ENCODE data around the gene PLEKHA4. TPM values are rescaled to one million over a fixed set of nuclear protein-coding genes. Genes with fewer than 3 reads are reported as not detected.

The PLEKHA4 gene
- total and polyA plus RNA-seq, 9 of the 15 experiments (the other 6 are each of a cell fraction or from before 2014, with no cell fraction given) = 0.07 to 30.8 (median 11.4) TPM

DNA sequence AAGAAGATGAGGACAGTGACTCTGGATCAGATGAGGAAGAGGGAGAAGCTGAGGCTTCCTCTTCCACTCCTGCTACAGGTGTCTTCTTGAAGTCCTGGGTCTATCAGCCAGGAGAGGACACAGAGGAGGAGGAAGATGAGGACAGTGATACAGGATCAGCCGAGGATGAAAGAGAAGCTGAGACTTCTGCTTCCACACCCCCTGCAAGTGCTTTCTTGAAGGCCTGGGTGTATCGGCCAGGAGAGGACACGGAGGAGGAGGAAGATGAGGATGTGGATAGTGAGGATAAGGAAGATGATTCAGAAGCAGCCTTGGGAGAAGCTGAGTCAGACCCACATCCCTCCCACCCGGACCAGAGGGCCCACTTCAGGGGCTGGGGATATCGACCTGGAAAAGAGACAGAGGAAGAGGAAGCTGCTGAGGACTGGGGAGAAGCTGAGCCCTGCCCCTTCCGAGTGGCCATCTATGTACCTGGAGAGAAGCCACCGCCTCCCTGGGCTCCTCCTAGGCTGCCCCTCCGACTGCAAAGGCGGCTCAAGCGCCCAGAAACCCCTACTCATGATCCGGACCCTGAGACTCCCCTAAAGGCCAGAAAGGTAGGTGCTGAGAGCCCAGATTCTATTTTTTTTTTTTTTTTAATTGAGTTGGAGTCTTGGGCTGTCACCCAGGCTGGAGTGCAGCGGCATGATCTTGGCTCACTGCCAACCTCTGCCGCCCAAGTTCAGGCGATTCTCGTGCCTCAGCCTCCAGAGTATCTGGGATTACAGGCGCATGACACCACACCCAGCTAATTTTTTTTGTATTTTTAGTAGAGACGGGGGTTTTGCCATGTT, 6.1 kb upstream of the PLEKHA4 start (continued):
- TF ChIP-seq, protein P1, sequence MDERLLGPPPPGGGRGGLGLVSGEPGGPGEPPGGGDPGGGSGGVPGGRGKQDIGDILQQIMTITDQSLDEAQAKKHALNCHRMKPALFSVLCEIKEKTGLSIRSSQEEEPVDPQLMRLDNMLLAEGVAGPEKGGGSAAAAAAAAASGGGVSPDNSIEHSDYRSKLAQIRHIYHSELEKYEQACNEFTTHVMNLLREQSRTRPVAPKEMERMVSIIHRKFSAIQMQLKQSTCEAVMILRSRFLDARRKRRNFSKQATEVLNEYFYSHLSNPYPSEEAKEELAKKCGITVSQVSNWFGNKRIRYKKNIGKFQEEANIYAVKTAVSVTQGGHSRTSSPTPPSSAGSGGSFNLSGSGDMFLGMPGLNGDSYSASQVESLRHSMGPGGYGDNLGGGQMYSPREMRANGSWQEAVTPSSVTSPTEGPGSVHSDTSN (CRISPR knock-in tag; IDR thresholded peaks at IDR 0.05; ENCODE audit: low read depth) = no peak
- TF ChIP-seq, protein P1 (tag; conservative IDR thresholded peaks at IDR 0.05; ENCODE audit: low read depth) = no peak
- TF ChIP-seq CXXC5 (CRISPR knock-in tag; IDR thresholded peaks at IDR 0.05) = no peak
- TF ChIP-seq MYBL2 (IDR thresholded peaks at IDR 0.05; ENCODE audit: low read depth) = no peak
- no peak for TF ChIP-seq MYBL2 (CRISPR knock-in tag; IDR thresholded peaks at IDR 0.05; ENCODE audit: borderline replicate concordance)
- TF ChIP-seq RBM17 (IDR thresholded peaks at IDR 0.05; ENCODE audit: borderline replicate concordance, low read depth, low read length) = no peak
- peak; percentile 9; the same call in 1 of the 2 replicates for TF ChIP-seq STAG1 (CRISPR knock-in tag; IDR thresholded peaks at IDR 0.05; ENCODE audit: borderline replicate concordance)
- TF ChIP-seq LARP7 (IDR thresholded peaks at IDR 0.05) = 0 out of 2 replicates have a peak, but pooled peaks have one; percentile 33
- 0 out of 4 replicates have a peak, but pooled peaks of 1 of the 2 experiments have one; percentile 11 for TF ChIP-seq MAZ (CRISPR knock-in tag; conservative IDR thresholded peaks at IDR 0.05 in 1 of 2, IDR thresholded peaks at IDR 0.05 in 1 of 2)
- no peak for TF ChIP-seq PPARD (CRISPR knock-in tag; IDR thresholded peaks at IDR 0.05)
- TF ChIP-seq BCL6 (CRISPR knock-in tag; IDR thresholded peaks at IDR 0.05) = no peak
- TF ChIP-seq, protein P2, sequence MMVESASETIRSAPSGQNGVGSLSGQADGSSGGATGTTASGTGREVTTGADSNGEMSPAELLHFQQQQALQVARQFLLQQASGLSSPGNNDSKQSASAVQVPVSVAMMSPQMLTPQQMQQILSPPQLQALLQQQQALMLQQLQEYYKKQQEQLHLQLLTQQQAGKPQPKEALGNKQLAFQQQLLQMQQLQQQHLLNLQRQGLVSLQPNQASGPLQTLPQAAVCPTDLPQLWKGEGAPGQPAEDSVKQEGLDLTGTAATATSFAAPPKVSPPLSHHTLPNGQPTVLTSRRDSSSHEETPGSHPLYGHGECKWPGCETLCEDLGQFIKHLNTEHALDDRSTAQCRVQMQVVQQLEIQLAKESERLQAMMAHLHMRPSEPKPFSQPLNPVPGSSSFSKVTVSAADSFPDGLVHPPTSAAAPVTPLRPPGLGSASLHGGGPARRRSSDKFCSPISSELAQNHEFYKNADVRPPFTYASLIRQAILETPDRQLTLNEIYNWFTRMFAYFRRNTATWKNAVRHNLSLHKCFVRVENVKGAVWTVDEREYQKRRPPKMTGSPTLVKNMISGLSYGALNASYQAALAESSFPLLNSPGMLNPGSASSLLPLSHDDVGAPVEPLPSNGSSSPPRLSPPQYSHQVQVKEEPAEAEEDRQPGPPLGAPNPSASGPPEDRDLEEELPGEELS (CRISPR knock-in tag; IDR thresholded peaks at IDR 0.05; ENCODE audit: borderline replicate concordance) = no peak
- TF ChIP-seq CSDE1 (IDR thresholded peaks at IDR 0.05) = 0 out of 4 replicates have a peak, but pooled peaks of 1 of the 2 experiments have one; percentile 2
- TF ChIP-seq, protein P3, sequence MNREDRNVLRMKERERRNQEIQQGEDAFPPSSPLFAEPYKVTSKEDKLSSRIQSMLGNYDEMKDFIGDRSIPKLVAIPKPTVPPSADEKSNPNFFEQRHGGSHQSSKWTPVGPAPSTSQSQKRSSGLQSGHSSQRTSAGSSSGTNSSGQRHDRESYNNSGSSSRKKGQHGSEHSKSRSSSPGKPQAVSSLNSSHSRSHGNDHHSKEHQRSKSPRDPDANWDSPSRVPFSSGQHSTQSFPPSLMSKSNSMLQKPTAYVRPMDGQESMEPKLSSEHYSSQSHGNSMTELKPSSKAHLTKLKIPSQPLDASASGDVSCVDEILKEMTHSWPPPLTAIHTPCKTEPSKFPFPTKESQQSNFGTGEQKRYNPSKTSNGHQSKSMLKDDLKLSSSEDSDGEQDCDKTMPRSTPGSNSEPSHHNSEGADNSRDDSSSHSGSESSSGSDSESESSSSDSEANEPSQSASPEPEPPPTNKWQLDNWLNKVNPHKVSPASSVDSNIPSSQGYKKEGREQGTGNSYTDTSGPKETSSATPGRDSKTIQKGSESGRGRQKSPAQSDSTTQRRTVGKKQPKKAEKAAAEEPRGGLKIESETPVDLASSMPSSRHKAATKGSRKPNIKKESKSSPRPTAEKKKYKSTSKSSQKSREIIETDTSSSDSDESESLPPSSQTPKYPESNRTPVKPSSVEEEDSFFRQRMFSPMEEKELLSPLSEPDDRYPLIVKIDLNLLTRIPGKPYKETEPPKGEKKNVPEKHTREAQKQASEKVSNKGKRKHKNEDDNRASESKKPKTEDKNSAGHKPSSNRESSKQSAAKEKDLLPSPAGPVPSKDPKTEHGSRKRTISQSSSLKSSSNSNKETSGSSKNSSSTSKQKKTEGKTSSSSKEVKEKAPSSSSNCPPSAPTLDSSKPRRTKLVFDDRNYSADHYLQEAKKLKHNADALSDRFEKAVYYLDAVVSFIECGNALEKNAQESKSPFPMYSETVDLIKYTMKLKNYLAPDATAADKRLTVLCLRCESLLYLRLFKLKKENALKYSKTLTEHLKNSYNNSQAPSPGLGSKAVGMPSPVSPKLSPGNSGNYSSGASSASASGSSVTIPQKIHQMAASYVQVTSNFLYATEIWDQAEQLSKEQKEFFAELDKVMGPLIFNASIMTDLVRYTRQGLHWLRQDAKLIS (CRISPR knock-in tag; IDR thresholded peaks at IDR 0.05) = peak; percentile 17
- TF ChIP-seq EHMT2 (IDR thresholded peaks at IDR 0.05) = no peak
- TF ChIP-seq, protein P4, sequence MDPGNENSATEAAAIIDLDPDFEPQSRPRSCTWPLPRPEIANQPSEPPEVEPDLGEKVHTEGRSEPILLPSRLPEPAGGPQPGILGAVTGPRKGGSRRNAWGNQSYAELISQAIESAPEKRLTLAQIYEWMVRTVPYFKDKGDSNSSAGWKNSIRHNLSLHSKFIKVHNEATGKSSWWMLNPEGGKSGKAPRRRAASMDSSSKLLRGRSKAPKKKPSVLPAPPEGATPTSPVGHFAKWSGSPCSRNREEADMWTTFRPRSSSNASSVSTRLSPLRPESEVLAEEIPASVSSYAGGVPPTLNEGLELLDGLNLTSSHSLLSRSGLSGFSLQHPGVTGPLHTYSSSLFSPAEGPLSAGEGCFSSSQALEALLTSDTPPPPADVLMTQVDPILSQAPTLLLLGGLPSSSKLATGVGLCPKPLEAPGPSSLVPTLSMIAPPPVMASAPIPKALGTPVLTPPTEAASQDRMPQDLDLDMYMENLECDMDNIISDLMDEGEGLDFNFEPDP (CRISPR knock-in tag; IDR thresholded peaks at IDR 0.05) = 0 out of 2 replicates have a peak, but pooled peaks have one; percentile 49
- peak; percentile 14; the same call in 1 of the 2 replicates for TF ChIP-seq PHF8 (IDR thresholded peaks at IDR 0.05; ENCODE audit: borderline replicate concordance, low read length)
